GM18909 (cell line): ENCODE data around the gene VPREB1.
"Not testable (repeated sequence)": the region's sequence is repeated elsewhere in the genome, so short reads cannot be mapped to it uniquely, and the experiment has no call there.

ENCODE experiments used
- ATAC-seq: cut with Tn5 transposase; IDR thresholded peaks from one replicate; pipeline ENCODE4 v1.9.1; 2021; ENCODE audit warnings: mild to moderate bottlenecking; ENCODE audit not compliant: unreplicated experiment, poor library complexity

Gene VPREB1

GRCh38 chr22:22244316-22245250 is at the start of gene VPREB1:
Gene VPREB1, plus strand, starts transcription at chr22:22244786. Its CDS starts 28 bp downstream, at chr22:22244814.
- ATAC-seq: no peak

- ATAC-seq: no peak
Measured at GRCh38 chr22:22194931-22195264, 49.7 kb upstream of the VPREB1 start.

DNA sequence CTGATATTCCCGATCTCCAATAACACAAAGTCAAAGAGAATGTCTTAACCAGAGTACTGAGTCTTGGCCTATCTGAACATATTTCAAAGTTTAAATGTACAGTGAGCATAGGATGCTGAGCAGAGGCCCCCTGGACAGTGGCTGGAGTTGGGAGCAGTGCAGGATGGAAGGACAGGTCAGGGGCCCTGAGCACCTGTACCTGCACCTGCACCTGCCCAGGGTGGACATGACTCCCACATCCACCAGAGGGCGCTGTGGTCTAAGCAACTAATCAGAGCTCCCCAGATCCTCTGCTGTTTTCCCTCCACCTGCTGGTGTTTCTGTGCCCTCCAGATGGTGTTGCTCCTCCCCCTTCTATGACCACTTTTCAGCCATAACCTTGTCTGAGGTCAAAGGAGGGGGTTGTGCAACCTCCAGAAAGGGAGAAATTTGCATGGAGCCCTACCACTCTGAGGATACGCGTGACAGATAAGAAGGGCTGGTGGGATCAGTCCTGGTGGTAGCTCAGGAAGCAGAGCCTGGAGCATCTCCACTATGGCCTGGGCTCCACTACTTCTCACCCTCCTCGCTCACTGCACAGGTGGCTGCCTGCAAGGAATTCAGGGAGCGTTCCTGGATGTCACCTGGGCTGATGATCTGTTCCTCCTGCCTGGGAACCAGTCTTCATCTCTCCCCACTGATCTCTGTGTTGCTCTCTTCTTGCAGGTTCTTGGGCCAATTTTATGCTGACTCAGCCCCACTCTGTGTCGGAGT is 49.1 kb upstream of the VPREB1 start:
- ATAC-seq: peak; percentile 71

DNA sequence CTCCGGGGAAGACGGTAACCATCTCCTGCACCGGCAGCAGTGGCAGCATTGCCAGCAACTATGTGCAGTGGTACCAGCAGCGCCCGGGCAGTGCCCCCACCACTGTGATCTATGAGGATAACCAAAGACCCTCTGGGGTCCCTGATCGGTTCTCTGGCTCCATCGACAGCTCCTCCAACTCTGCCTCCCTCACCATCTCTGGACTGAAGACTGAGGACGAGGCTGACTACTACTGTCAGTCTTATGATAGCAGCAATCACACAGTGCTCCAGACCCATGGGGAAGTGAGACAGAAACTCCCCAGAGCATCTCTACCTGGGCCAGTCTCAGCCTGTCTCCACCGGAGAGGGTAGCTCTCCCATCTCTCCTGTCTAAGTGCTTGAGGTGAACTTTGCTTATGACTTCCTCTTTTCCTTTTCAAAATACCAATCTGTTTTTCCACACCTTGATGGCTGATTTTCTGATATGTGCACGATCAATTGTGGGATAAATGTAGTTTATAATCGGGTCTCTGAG is 48.5 kb upstream of the VPREB1 start:
- peak; percentile 58 for ATAC-seq

- no peak for ATAC-seq
Measured at GRCh38 chr22:22196833-22197477, 47.6 kb upstream of the VPREB1 start.

DNA sequence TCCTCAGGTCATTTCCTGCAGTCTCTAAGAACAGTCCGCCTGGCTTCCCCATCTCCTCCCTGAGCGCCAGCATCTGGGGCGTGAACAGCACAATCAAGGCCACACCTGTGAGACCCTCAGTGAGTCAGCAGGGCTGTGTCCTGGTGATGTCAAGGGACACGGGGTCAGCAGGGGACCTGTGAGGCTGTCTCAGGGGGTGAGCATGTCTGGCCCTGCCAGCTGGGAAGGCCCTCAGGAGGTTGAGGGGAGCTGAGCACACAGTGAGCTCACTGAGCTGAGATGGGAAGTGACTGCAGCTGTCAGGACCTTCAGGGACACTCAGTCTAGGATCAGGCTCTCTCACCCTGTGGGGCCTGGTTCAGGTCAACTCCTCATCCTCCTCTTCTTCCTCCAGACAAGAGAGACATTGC is 46.6 kb upstream of the VPREB1 start:
- ATAC-seq: no peak

DNA sequence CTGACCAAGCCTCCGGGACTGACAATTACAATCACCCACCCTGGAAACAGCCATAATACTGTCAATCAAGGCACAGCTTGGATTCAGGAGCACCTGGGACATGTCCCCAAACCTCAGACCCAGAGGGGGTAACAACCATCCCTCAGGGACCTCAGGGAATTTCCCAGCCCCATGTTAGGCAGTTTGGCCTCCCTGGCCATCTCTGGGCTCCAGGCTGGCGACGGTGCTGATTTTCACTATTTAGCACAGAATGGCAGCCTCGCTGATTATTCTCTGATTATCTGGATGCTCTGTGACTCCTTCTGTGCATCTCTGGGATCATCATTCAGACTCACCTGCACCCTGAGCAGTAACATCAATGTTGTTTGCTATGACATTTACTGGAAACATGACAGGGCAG is 45.8 kb upstream of the VPREB1 start:
- no peak for ATAC-seq

DNA sequence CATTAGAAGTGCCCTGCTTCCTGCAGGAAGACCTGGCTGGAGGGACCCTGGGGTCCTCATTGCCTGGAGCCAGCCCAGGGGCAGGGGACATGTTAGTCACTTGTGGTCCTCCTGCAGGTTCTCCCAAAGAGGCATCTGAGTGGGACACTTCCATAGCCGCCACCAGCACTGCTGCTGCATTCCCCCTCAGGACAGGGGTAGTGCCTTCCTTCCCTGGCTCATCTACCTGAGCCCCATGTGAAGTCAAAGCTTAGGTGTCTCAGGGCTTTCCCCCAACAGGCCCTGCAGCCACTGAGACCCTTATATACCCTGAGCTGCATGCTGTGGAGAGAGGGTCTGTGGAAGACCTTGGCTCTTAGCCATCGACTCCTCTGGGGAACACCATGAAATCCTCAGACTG is 45.0 kb upstream of the VPREB1 start:
- ATAC-seq: no peak

DNA sequence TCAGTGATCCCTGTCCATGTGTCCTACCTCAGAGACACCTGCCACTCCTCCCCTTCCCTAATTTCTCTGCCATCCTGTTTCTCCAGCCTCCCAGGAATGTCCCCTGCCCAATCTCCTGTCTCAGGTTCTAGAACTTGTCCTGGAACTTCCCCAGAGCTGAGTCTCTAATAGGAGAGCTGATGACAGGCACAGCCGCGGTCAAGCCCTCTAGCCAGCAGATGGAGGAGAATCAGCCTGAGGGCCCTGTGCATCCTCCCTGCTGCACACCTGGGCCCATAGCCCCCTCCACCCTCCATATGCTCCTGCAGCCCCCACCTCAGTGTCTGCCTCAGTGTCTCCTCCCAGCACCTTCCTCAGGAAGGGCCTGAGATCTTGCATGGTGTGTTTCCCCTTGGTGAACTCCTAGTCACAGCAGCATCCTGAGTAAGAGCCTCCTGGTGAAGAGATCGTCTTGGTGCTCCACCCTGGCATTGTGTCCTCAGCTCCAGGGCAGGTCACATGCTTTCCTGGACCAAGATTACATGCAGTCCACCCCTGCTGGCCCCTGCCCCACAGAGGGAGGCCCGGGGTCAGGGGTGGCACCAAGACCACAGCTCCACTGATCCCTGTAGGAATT is 43.9 kb upstream of the VPREB1 start:
- no peak for ATAC-seq

DNA sequence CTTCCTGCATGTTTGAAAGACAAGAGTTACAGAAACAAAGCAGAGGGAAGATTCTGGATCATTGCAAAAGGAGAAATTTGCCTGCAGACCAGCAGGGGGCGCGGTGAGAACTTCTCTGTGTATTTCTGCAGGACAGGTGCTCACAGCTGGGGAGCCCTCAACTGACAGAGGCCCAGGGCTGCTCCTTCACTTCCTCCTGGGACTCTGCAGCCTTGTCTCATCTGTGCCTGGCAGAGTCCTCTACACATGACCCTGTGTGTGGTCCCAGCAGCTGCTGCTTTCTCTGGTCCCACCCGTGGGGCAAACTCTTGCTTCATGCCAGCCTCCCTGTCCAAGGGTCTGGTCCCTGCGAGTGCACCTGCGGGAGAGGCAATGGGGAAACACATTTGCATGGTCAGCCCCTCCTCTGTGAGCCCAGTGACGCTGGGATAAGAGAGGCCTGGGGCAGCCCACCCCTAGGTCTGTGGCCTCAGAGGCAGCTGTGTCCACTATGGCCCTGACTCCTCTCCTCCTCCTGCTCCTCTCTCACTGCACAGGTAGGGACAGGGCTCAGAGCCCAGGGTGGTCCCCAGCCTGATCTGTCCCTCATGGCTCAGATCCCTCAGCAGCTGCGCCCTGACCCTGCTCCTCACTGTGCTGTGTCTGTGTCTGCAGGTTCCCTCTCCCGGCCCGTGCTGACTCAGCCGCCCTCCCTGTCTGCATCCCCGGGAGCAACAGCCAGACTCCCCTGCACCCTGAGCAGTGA is 43.2 kb upstream of the VPREB1 start:
- peak; percentile 55 for ATAC-seq

- peak; percentile 11 for ATAC-seq
Measured at GRCh38 chr22:22201930-22202343, 42.6 kb upstream of the VPREB1 start.

DNA sequence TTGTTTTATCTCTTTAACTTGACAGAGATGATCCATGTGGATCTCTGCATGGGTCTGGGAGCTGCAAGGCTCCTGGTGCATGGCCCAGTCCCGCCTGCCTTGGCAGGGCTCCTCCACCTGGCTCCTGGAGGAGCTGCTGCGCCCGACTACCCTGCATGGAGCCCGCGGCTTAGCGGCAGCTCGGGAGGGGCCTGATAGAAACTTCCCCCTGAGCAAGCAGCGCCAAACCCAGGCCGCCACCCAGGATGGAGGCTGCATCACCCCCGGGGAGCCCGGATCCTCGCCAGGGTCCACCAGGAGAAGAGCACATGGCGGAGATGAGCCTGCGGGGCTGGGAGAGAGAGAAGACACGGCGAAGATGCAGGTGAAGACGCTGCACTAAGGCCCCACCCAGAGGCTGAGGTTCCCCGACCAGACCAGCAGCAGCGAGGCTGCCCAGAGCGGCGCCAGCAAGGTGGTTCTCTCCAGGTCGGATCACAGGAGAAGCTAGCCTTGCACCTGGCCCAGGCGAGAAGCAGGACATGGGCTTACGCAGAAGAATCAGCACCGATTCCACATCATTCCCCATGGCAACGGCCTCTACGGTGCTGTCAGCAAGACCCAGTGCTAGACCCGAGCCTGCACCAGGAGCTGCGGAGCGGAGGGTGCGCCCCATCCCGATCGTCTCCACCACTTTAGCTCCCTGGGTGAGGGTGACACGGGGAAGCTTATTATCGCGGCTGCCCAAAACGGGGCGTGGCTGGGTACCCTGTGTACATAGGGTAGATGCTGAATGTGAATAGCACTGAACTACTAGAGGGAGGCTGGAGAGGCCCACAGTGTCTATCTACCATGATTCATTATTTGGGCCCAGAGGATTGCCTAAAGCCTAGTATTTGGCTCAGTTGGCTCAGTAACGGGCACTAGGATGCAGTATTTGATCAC is 41.3 kb upstream of the VPREB1 start:
- no peak for ATAC-seq

GRCh38 chr22:22207845-22208564 is 36.6 kb upstream of the VPREB1 start:
- ATAC-seq: peak; percentile 84

DNA sequence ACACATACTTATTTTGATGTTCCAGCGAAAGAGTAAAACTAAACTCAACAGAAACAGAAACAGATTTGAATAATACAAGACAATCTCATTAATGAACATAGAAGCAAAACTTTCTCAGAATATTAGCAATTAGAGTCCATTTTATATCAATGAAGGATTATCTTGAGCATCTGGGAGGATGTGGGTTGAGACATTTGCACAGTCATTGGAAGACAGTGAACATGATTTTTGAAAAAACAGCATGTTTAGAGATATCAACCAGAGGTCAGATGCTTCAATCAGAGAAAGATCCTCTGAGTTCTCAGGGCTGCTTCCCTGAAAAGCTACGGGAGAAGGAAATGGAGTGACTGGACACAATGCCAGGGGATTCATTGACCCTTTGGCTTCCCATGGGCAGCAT is 35.9 kb upstream of the VPREB1 start:
- ATAC-seq: no peak

- not testable (repeated sequence) for ATAC-seq
Measured at GRCh38 chr22:22209080-22209640, 35.4 kb upstream of the VPREB1 start.

GRCh38 chr22:22210375-22210774 is 34.2 kb upstream of the VPREB1 start:
- ATAC-seq: no peak
